Measurements from ENCODE around the gene ATP2B3. TPM values are rescaled to one million over a fixed set of nuclear protein-coding genes. Genes with fewer than 3 reads are reported as not detected.

The ATP2B3 gene
- total and polyA plus RNA-seq, 4 experiments from 2014 or later: 0.09 TPM; not detected in 3

DNA sequence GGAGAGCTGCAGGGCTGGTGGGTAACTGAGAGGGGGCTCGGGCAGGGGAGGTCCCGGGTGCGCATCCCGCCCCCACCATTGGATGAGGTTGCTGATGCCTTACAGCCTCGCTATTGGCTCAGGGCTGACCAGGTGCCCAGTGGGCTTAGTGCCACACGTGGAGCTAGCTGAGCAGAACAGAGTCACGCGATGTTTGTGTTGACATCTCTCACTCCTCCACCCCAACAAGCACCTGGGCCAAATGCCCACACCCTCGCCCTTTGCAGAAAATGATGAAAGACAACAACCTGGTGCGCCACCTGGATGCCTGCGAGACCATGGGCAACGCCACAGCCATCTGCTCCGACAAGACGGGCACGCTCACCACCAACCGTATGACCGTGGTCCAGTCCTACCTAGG, 31.8 kb downstream of the ATP2B3 start:
- ChIA-PET CTCF (ENCODE audit: partially characterized antibody) (interaction anchor here (1.6 kb wide), 1 partner anchor 119 kb away, joined by 7 read pairs; no protein-coding TSS in a partner anchor), POLR2A (ENCODE audit: partially characterized antibody) (no interaction called here)
- H3K36me3 Mint-ChIP-seq: no peaks in the 10 kb centered on the region
- no peak overlapping the region for H3K4me3 ChIP-seq (ENCODE audit: low read length in 2 of 2)
- no peak for DNase-seq
- H3K9me3 ChIP-seq (ENCODE audit: control insufficient read depth in 1 of 2, low read length in 2 of 2): no peaks in the 10 kb centered on the region
- H3K27ac ChIP-seq (ENCODE audit: low read depth, low read length): no peak overlapping the region
- no peaks in the 10 kb centered on the region for H3K36me3 ChIP-seq (ENCODE audit: insufficient read depth, low read length)
- H3K4me3 Mint-ChIP-seq: no peak overlapping the region
- no peaks in the 10 kb centered on the region for H3K9me3 Mint-ChIP-seq
- no peaks in the 10 kb centered on the region for H3K4me1 Mint-ChIP-seq
- no peaks in the 10 kb centered on the region for H3K4me1 ChIP-seq (ENCODE audit: insufficient read depth, low read length)
- no peak overlapping the region for H3K27ac Mint-ChIP-seq
- intact Hi-C loops (cut with micrococcal nuclease): no loop called here
- no peaks in the 10 kb centered on the region for H3K27me3 ChIP-seq (ENCODE audit: insufficient read depth, low read length)
- H3K27me3 Mint-ChIP-seq: peaks cover 0 to 2% of the 10 kb centered on the region in 2 donors

DNA sequence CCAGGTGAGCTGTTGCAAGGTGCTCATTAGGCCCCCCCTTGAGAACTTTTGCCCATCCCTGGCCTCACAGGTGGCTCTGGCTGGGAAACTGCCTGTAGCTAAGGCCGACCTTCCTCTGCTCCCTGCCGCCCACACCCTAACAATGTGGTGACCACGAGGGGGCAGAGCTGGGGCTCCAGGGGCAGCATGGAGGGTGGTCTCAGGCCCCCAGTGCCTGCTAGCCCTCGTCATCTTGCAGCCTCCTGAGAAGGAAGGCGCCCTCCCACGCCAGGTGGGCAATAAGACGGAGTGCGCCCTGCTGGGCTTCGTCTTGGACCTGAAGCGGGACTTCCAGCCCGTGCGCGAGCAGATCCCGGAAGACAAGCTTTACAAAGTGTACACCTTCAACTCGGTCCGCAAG, 32.4 kb downstream of the ATP2B3 start:
- Mint-ChIP-seq H3K4me3 (no peak overlapping the region), H3K9me3 (no peaks in the 10 kb centered on the region), H3K27me3 (peaks cover 0 to 2% of the 10 kb centered on the region in 2 donors), H3K4me1 (no peaks in the 10 kb centered on the region), H3K27ac (no peak overlapping the region), H3K36me3 (no peaks in the 10 kb centered on the region)
- Histone ChIP-seq H3K4me1 (ENCODE audit: insufficient read depth, low read length) (no peaks in the 10 kb centered on the region), H3K4me3 (ENCODE audit: low read length in 2 of 2) (no peak overlapping the region), H3K27me3 (ENCODE audit: insufficient read depth, low read length) (no peaks in the 10 kb centered on the region), H3K9me3 (ENCODE audit: control insufficient read depth in 1 of 2, low read length in 2 of 2) (no peaks in the 10 kb centered on the region), H3K36me3 (ENCODE audit: insufficient read depth, low read length) (no peaks in the 10 kb centered on the region), H3K27ac (ENCODE audit: low read depth, low read length) (no peak overlapping the region)
- ChIA-PET POLR2A (ENCODE audit: partially characterized antibody) (no interaction called here), CTCF (ENCODE audit: partially characterized antibody) (interaction anchor here (1.6 kb wide), 1 partner anchor 118 kb away, joined by 7 read pairs; no protein-coding TSS in a partner anchor)
- intact Hi-C loops (cut with micrococcal nuclease): no loop called here
- DNase-seq: no peak

DNA sequence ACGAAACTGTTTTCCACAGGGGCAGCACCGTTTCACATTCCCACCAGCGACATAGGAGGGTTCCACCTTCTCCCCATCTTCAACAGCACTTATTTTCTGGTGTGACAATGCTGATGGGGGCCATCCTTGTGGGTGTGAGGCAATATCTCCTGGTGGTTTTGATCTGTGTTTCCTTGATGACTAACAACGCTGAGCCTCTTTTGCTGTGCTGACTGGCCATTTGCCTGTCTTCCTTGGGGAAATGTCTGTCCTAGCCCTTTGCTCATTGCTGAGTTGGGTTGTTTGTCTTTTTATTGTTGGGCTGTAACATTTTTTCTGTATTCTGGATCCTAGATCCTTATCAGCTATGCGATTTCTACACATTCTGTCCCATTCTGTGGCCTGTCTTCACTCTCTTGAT, 33.7 kb downstream of the ATP2B3 start:
- Histone ChIP-seq H3K27ac (ENCODE audit: low read depth, low read length) (no peak overlapping the region), H3K9me3 (ENCODE audit: control insufficient read depth in 1 of 2, low read length in 2 of 2) (no peaks in the 10 kb centered on the region), H3K36me3 (ENCODE audit: insufficient read depth, low read length) (no peaks in the 10 kb centered on the region), H3K4me3 (ENCODE audit: low read length in 2 of 2) (no peak overlapping the region), H3K4me1 (ENCODE audit: insufficient read depth, low read length) (no peaks in the 10 kb centered on the region), H3K27me3 (ENCODE audit: insufficient read depth, low read length) (no peaks in the 10 kb centered on the region)
- Mint-ChIP-seq H3K27ac (no peak overlapping the region), H3K27me3 (peaks cover 0 to 2% of the 10 kb centered on the region in 2 donors), H3K4me1 (no peaks in the 10 kb centered on the region), H3K4me3 (no peak overlapping the region), H3K36me3 (no peaks in the 10 kb centered on the region), H3K9me3 (no peaks in the 10 kb centered on the region)
- POLR2A ChIA-PET (ENCODE audit: partially characterized antibody): no interaction called here
- CTCF ChIA-PET (ENCODE audit: partially characterized antibody): no interaction called here
- no peak for DNase-seq
- intact Hi-C loops (cut with micrococcal nuclease): no loop called here

DNA sequence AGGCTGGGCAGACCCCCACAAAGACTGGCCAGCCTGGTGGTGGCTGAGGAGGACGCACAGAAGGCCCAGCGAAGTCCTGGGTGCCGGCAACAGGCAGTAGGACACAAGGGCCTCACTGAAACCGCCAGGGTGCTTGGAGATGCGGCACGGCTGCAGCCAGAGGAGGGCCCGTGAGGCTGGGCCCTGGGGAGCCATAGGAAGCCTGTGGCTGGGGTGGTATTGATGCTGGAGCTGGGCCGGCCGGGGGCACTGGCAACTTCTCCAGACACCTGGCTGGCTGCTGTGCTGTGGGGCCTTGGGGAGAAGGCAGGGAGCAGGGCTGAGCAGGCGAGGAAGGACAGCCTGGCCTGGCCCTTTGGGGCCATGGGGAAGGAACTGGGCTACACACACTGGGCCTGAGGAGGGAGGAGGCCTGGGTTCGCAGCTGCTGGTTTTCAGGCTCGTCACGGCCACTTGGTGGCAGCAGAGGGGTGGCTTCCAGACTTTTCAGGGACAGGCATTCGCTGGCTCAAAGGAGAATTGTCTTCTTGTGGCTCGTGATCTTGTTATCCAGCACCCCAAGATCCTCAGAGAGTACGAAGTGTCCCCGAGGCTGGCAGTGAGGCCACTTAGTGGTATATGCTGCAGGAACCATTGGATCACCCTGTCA, 37.2 kb downstream of the ATP2B3 start:
- Histone ChIP-seq H3K4me1 (ENCODE audit: insufficient read depth, low read length) (no peaks in the 10 kb centered on the region), H3K27ac (ENCODE audit: low read depth, low read length) (no peak overlapping the region), H3K36me3 (ENCODE audit: insufficient read depth, low read length) (no peaks in the 10 kb centered on the region), H3K27me3 (ENCODE audit: insufficient read depth, low read length) (no peaks in the 10 kb centered on the region), H3K9me3 (ENCODE audit: control insufficient read depth in 1 of 2, low read length in 2 of 2) (no peaks in the 10 kb centered on the region), H3K4me3 (ENCODE audit: low read length in 2 of 2) (no peak overlapping the region)
- intact Hi-C loops (cut with micrococcal nuclease): loop anchor here (1.0 to 2.0 kb wide), 4 partner anchors 56 to 114 kb away; no protein-coding TSS in a partner anchor
- POLR2A ChIA-PET (ENCODE audit: partially characterized antibody): interaction anchor here (0.8 to 1.2 kb wide), 2 partner anchors 55 to 114 kb away, joined by 3 read pairs; no protein-coding TSS in a partner anchor
- H3K36me3 Mint-ChIP-seq: no peaks in the 10 kb centered on the region
- H3K4me1 Mint-ChIP-seq: no peaks in the 10 kb centered on the region
- no peaks in the 10 kb centered on the region for H3K27me3 Mint-ChIP-seq
- CTCF ChIA-PET (ENCODE audit: partially characterized antibody): interaction anchor here (0.8 to 3.3 kb wide), 14 partner anchors 9 to 114 kb away, joined by 3 to 20 read pairs (median 4); no protein-coding TSS in a partner anchor
- DNase-seq: peak; percentile 51 to 59 (median 53)
- no peaks in the 10 kb centered on the region for H3K9me3 Mint-ChIP-seq
- H3K4me3 Mint-ChIP-seq: no peak overlapping the region
- H3K27ac Mint-ChIP-seq: no peak overlapping the region

DNA sequence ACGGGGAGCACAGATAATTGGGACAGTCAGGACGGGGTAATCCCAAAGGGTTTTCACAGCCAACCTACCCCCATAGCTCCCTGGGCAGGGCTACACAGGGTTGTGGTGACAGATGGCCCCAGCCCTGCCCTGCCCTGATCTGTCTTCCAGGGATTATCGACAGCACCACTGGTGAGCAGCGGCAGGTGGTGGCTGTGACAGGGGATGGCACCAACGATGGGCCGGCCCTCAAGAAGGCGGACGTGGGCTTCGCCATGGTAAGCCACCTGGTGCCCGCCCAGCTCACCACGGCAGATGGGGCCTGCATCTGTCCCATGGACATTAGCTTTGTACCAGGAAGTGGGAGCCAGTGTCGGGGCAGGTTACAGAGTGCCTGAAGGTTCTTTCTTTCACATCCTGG, 39.3 kb downstream of the ATP2B3 start:
- no peaks in the 10 kb centered on the region for H3K27me3 Mint-ChIP-seq
- H3K36me3 ChIP-seq (ENCODE audit: insufficient read depth, low read length): no peaks in the 10 kb centered on the region
- ChIA-PET CTCF (ENCODE audit: partially characterized antibody) (interaction anchor here (1.3 to 1.9 kb wide), 3 partner anchors 17 to 111 kb away, joined by 3 to 15 read pairs (median 6); no protein-coding TSS in a partner anchor), POLR2A (ENCODE audit: partially characterized antibody) (no interaction called here)
- intact Hi-C loops (cut with micrococcal nuclease): no loop called here
- no peaks in the 10 kb centered on the region for H3K27me3 ChIP-seq (ENCODE audit: insufficient read depth, low read length)
- H3K9me3 ChIP-seq (ENCODE audit: control insufficient read depth in 1 of 2, low read length in 2 of 2): no peaks in the 10 kb centered on the region
- no peaks in the 10 kb centered on the region for H3K4me1 ChIP-seq (ENCODE audit: insufficient read depth, low read length)
- H3K4me1 Mint-ChIP-seq: no peaks in the 10 kb centered on the region
- no peaks in the 10 kb centered on the region for H3K36me3 Mint-ChIP-seq
- no peak overlapping the region for H3K4me3 Mint-ChIP-seq
- H3K9me3 Mint-ChIP-seq: no peaks in the 10 kb centered on the region
- no peak overlapping the region for H3K27ac Mint-ChIP-seq
- no peak overlapping the region for H3K27ac ChIP-seq (ENCODE audit: low read depth, low read length)
- DNase-seq: no peak
- H3K4me3 ChIP-seq (ENCODE audit: low read length in 2 of 2): no peak overlapping the region

DNA sequence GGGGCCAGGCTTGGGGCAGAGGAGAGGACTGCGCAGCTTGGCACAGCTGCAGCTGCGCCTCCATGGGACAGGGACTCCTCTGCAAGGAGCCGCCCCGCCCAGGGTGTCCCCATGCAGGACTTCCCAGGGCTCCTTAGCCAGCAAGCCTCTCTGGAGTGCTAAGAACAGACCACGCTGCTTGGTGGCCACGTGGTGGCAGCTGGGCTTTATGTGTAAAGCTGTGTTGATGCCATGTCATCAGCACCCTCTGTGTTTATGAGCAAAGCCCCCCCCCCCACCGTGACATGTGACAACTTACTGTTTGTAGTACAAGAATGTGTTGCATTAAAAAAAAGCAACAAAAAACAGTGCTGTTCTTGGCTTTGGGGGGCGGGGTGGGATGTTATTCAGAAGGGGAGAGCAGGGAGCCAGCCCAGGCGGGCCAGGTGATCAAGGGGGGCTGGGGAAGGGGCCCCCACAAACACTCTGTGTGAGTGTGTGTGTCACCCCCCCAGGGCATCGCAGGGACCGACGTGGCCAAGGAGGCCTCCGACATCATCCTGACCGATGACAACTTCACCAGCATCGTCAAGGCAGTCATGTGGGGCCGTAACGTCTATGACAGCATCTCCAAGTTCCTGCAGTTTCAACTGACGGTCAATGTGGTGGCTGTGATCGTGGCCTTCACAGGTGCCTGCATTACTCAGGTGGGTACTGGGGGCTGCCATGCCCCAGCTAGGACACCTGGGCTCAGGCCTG, 40.3 kb downstream of the ATP2B3 start:
- no peaks in the 10 kb centered on the region for H3K27me3 Mint-ChIP-seq
- H3K4me1 Mint-ChIP-seq: no peaks in the 10 kb centered on the region
- H3K9me3 Mint-ChIP-seq: no peaks in the 10 kb centered on the region
- H3K27me3 ChIP-seq (ENCODE audit: insufficient read depth, low read length): no peaks in the 10 kb centered on the region
- H3K9me3 ChIP-seq (ENCODE audit: control insufficient read depth in 1 of 2, low read length in 2 of 2): no peaks in the 10 kb centered on the region
- ChIA-PET CTCF (ENCODE audit: partially characterized antibody) (interaction anchor here (0.8 to 1.7 kb wide), 3 partner anchors 18 to 110 kb away, joined by 3 to 6 read pairs (median 3); no protein-coding TSS in a partner anchor), POLR2A (ENCODE audit: partially characterized antibody) (no interaction called here)
- DNase-seq: no peak
- no peaks in the 10 kb centered on the region for H3K4me1 ChIP-seq (ENCODE audit: insufficient read depth, low read length)
- H3K36me3 Mint-ChIP-seq: no peaks in the 10 kb centered on the region
- no peak overlapping the region for H3K27ac ChIP-seq (ENCODE audit: low read depth, low read length)
- H3K36me3 ChIP-seq (ENCODE audit: insufficient read depth, low read length): no peaks in the 10 kb centered on the region
- H3K27ac Mint-ChIP-seq: peak overlapping the region in 1 of 7 donors; percentile 48
- H3K4me3 Mint-ChIP-seq: no peak overlapping the region
- intact Hi-C loops (cut with micrococcal nuclease): no loop called here
- no peak overlapping the region for H3K4me3 ChIP-seq (ENCODE audit: low read length in 2 of 2)

DNA sequence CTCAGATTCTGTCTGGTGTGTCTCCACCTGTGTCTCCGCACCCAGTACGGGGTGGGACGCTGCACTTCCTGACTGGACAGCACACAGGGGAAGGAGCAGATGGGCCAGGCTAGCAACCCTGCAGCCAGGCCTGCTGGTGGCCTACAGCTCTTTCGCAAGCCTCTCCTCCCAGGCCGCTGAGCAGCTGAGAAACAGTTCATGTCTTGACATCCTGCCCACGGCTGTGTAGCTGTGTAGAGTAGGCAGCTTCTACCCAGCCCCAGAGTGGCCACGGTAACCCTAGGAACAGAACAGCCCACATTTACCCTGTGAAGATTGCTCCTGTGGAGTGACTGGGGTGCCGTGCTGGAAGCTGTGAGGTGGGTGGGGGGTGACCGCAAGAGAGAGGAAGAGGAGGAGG, 42.6 kb downstream of the ATP2B3 start:
- peak overlapping the region in 1 of 8 donors; percentile 20 for H3K4me3 Mint-ChIP-seq
- CTCF ChIA-PET (ENCODE audit: partially characterized antibody): interaction anchor here (0.8 to 1.1 kb wide), 2 partner anchors 88 to 96 kb away, joined by 3 read pairs; no protein-coding TSS in a partner anchor

More for the DNA sequence above, 42.6 kb downstream of the ATP2B3 start:
- Histone ChIP-seq H3K27me3 (ENCODE audit: insufficient read depth, low read length) (no peaks in the 10 kb centered on the region), H3K4me3 (ENCODE audit: low read length in 2 of 2) (no peak overlapping the region), H3K27ac (ENCODE audit: low read depth, low read length) (no peak overlapping the region), H3K4me1 (ENCODE audit: insufficient read depth, low read length) (no peaks in the 10 kb centered on the region), H3K36me3 (ENCODE audit: insufficient read depth, low read length) (no peaks in the 10 kb centered on the region), H3K9me3 (ENCODE audit: control insufficient read depth in 1 of 2, low read length in 2 of 2) (no peaks in the 10 kb centered on the region)
- Mint-ChIP-seq H3K36me3 (no peaks in the 10 kb centered on the region), H3K27ac (no peak overlapping the region), H3K4me1 (no peaks in the 10 kb centered on the region), H3K27me3 (no peaks in the 10 kb centered on the region), H3K9me3 (peaks cover 0 to 2% (median 0%) of the 10 kb centered on the region in 8 donors)
- no peak for DNase-seq
- POLR2A ChIA-PET (ENCODE audit: partially characterized antibody): no interaction called here
- intact Hi-C loops (cut with micrococcal nuclease): no loop called here

Measured in CD4-positive, alpha-beta memory T cell (primary cell).